ENCODE data around the gene RBM38.

DNA sequence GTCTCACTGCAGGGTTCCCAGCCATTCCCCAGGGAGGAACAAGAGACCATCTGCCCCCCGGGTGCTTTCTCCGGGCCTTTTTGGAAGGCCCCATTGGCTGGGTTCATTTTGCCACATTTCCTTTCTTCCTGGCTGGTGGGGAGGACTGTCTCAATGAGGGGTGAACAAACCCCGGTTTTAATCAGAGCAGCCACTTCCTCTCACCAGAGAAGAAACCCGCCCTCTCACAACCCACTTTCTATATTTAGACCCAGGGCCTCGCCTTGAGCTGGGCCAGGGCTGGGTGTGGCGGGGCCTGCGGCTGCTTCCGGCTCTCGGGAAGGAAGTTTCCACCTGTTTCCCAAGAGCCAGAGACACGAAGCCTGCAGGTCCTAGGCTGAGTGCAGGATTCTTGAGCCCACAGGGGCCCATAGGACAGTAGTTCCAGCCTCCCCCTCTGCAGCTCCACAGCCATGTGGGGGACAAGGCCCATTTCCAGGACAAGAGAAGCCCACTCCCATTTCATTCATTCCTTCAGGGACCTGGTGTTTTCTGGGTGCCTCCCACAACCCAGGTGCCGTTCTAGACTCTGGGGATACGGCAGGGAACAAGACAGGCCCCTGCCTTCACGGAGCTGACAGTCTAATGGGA, 41.8 kb downstream of the RBM38 start:
- TF ChIP-seq EZH2 (IDR thresholded peaks at IDR 0.05) (no peak), POLR2AphosphoS5 (IDR thresholded peaks at IDR 0.05; ENCODE audit: borderline replicate concordance, low read depth, low read length) (no peak), FOXP2 (optimal IDR thresholded peaks at IDR 0.05; ENCODE audit: control extremely low read depth, extremely low read length, insufficient read depth) (no peak)

Measured in SK-N-MC (cell line).